ENCODE measurements around the gene GNAI2.

Gene GNAI2

DNA sequence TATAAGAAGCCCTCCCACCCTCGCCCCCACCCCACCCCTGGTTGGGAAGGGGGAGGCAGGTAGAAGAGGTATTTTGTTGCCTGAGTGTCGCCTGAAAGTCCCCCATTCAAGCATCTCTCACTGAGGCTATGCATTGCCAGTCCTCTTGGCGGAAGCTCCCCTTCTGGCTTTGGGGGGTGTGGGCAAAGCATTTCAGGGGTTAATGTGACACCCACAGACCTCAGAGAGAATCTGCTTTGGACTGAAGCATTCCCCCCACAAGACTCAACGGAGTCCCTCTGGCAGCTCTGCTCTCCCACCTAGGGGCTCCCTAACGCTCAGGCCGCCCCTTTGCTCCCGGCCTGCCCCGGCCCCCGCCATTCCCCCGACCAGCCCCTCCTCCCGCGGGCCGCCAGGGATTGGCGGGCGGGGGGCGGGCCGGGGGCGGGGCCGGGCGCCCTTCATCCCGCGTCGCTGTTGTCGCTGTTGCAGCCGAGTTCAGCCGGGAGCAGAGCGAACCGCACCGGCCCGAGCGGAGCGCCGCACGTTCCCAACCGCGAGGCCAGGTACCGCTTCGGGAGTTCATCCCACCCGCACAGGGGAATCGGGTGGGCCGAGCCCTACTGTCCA, 31.1 kb upstream of the GNAI2 start, which contains the start of gene SLC38A3:
SLC38A3 (plus strand) TSS at position 468 of the 609 bp plus-strand sequence. CDS start 8,929 bp downstream, outside the sequence.
- TF ChIP-seq, protein P1, sequence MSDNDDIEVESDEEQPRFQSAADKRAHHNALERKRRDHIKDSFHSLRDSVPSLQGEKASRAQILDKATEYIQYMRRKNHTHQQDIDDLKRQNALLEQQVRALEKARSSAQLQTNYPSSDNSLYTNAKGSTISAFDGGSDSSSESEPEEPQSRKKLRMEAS (IDR thresholded peaks at IDR 0.05): 0 out of 2 replicates have a peak, but pooled peaks have one; percentile 33
- peak; percentile 50 for TF ChIP-seq ZBTB7A (IDR thresholded peaks at IDR 0.05; ENCODE audit: low read depth)
- TF ChIP-seq YY1 (IDR thresholded peaks at IDR 0.05; ENCODE audit: low read depth): no peak

DNA sequence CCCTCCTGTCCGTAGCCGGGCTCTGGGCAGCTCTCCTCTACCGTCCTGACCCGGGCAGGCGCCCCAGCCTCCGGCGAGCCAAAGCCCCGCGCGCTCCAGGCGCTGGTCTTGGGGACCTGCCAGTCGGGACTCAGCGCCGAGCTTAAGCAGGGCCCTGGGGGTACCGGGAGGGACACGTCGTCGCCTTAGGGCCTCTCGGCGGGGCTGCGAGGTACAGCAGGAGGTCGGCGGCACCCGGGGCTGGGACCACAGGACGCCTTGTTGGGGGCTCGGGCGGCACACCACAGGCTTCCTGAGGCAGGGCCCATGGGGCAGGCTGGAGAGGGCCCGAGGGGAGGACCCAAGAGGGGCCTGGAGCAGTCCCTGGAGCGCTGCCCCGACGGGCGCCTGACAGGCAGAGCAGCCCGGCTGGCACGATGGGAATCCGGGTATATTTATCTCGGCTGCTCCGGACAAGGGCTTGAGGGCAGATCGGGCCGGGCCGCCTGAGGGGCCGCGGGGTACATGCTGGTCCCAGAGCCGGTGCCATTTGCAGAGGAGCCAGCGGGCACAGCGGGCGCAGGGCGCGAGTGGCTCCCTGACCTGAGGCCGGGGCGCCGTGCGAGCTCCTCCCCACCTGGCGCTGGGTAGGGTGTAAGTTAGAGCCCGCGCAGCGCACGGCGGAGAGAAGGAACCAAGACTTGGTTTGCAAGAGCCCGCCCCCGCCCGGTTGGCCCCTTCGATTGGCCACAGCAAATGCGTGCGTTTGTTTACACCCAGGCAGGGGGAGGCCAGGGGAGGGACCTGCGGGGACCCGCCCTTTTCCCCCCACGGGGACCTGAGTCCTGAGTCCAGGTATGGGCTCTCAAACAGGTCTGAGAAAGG, 30.4 kb upstream of the GNAI2 start:
- TF ChIP-seq RAD21 (IDR thresholded peaks at IDR 0.05; ENCODE audit: low read depth) (no peak), EGR1 (IDR thresholded peaks at IDR 0.05) (no peak), ZBTB7A (IDR thresholded peaks at IDR 0.05; ENCODE audit: low read depth) (peak; percentile 15; the same call in 1 of the 2 replicates), TEAD4 (IDR thresholded peaks at IDR 0.05) (no peak), YY1 (IDR thresholded peaks at IDR 0.05; ENCODE audit: low read depth) (no peak), CREB1 (IDR thresholded peaks at IDR 0.05; ENCODE audit: low read depth) (no peak)
- TF ChIP-seq, protein P1 (IDR thresholded peaks at IDR 0.05): peak; percentile 68
- TF ChIP-seq, protein P2, sequence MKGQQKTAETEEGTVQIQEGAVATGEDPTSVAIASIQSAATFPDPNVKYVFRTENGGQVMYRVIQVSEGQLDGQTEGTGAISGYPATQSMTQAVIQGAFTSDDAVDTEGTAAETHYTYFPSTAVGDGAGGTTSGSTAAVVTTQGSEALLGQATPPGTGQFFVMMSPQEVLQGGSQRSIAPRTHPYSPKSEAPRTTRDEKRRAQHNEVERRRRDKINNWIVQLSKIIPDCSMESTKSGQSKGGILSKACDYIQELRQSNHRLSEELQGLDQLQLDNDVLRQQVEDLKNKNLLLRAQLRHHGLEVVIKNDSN (IDR thresholded peaks at IDR 0.05): no peak

DNA sequence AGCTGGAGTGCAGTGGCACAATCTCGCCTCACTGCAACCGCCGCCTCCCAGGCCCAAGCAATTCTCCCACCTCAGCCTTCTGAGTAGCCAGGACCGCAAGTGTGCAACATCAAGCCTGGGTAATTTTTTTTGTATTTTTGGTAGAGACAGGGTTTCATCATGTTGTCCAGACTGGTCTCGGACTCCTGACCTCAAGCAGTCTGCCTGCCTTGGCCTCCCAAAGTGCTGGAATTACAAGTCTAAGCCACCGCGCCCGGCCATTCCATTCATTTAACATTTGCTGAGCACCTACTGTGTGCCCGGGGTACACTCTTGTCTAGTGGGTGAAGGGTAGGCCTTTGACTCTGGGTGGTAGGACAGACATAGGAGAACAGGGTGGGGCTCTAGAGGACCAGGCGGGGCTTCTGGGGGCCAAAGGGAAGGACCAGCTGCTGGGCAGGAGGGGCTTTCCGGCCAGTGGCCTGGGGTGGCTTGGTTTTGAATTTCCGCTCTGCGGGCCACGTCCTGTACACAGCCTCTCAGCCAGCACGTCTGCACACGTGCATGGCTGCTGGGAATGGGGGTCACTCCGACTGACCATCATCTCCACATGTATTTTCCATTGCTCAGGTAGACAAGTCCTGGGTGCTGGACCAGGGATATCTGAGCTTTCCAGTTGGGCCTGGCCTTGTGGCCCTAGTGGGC, 28.5 kb upstream of the GNAI2 start:
- no peak for TF ChIP-seq YY1 (IDR thresholded peaks at IDR 0.05; ENCODE audit: low read depth)
- no peak for TF ChIP-seq TCF12 (IDR thresholded peaks at IDR 0.05; ENCODE audit: low read depth)
- TF ChIP-seq, protein P2 (IDR thresholded peaks at IDR 0.05): no peak
- TF ChIP-seq, protein P1 (IDR thresholded peaks at IDR 0.05): no peak
- TF ChIP-seq TEAD4 (IDR thresholded peaks at IDR 0.05): no peak
- TF ChIP-seq CEBPB (IDR thresholded peaks at IDR 0.05): no peak
- no peak for TF ChIP-seq EGR1 (IDR thresholded peaks at IDR 0.05)
- TF ChIP-seq, protein P3, sequence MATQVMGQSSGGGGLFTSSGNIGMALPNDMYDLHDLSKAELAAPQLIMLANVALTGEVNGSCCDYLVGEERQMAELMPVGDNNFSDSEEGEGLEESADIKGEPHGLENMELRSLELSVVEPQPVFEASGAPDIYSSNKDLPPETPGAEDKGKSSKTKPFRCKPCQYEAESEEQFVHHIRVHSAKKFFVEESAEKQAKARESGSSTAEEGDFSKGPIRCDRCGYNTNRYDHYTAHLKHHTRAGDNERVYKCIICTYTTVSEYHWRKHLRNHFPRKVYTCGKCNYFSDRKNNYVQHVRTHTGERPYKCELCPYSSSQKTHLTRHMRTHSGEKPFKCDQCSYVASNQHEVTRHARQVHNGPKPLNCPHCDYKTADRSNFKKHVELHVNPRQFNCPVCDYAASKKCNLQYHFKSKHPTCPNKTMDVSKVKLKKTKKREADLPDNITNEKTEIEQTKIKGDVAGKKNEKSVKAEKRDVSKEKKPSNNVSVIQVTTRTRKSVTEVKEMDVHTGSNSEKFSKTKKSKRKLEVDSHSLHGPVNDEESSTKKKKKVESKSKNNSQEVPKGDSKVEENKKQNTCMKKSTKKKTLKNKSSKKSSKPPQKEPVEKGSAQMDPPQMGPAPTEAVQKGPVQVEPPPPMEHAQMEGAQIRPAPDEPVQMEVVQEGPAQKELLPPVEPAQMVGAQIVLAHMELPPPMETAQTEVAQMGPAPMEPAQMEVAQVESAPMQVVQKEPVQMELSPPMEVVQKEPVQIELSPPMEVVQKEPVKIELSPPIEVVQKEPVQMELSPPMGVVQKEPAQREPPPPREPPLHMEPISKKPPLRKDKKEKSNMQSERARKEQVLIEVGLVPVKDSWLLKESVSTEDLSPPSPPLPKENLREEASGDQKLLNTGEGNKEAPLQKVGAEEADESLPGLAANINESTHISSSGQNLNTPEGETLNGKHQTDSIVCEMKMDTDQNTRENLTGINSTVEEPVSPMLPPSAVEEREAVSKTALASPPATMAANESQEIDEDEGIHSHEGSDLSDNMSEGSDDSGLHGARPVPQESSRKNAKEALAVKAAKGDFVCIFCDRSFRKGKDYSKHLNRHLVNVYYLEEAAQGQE (IDR thresholded peaks at IDR 0.05; ENCODE audit: low read depth): no peak
- TF ChIP-seq FOXM1 (IDR thresholded peaks at IDR 0.05; ENCODE audit: borderline replicate concordance, low read depth): no peak
- no peak for TF ChIP-seq ZBTB7A (IDR thresholded peaks at IDR 0.05; ENCODE audit: low read depth)
- TF ChIP-seq TAF1 (IDR thresholded peaks at IDR 0.05; ENCODE audit: low read depth): no peak
- no peak for TF ChIP-seq RAD21 (IDR thresholded peaks at IDR 0.05; ENCODE audit: low read depth)
- TF ChIP-seq CREB1 (IDR thresholded peaks at IDR 0.05; ENCODE audit: low read depth): no peak
- no peak for TF ChIP-seq NFIC (IDR thresholded peaks at IDR 0.05)
- no peak for TF ChIP-seq EP300 (IDR thresholded peaks at IDR 0.05; ENCODE audit: borderline replicate concordance)

DNA sequence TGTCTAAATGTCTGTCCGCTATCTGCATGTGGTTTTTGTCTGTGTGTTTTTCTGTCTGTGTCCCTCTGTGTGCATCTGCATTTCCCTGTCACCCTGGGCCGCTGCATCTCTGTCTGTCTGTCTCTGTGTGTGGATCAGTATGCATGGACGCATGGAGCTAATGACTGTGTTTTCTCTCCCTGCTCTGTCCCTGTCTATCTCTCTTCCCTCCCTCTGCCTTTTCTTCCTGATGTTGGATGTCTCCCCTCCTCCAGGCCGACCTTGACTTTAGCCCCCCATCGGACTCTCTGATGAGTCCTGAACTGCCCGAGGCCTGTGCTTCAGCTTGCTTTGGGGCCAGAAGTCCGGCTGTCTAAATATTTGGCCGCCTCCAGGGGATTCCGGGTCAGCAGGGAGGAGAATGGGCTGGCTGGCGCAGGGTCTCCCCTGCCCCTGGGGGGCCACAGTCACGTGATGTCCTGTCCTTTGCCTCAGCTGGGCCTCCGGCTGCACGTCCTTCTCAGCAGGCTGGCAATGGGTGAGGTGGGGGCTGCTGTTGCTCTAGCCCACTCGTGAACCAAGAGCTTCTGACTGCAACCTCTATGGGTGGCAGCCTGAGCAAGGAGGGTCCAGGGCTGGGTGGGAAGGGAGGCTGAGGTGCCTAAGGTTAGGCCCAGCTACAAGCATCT, 27.2 kb upstream of the GNAI2 start:
- TF ChIP-seq, protein P1 (IDR thresholded peaks at IDR 0.05): no peak
- TF ChIP-seq, protein P2 (IDR thresholded peaks at IDR 0.05): no peak
- TF ChIP-seq ZBTB7A (IDR thresholded peaks at IDR 0.05; ENCODE audit: low read depth) (no peak), TCF12 (IDR thresholded peaks at IDR 0.05; ENCODE audit: low read depth) (no peak), YY1 (IDR thresholded peaks at IDR 0.05; ENCODE audit: low read depth) (no peak), RAD21 (IDR thresholded peaks at IDR 0.05; ENCODE audit: low read depth) (no peak), CEBPB (IDR thresholded peaks at IDR 0.05) (no peak), EGR1 (IDR thresholded peaks at IDR 0.05) (no peak), NFIC (IDR thresholded peaks at IDR 0.05) (no peak), CREB1 (IDR thresholded peaks at IDR 0.05; ENCODE audit: low read depth) (no peak), EP300 (IDR thresholded peaks at IDR 0.05; ENCODE audit: borderline replicate concordance) (no peak), TEAD4 (IDR thresholded peaks at IDR 0.05) (no peak), FOXM1 (IDR thresholded peaks at IDR 0.05; ENCODE audit: borderline replicate concordance, low read depth) (no peak), TAF1 (IDR thresholded peaks at IDR 0.05; ENCODE audit: low read depth) (no peak)
- TF ChIP-seq, protein P3 (IDR thresholded peaks at IDR 0.05; ENCODE audit: low read depth): no peak
